Measurements from ENCODE around the gene TMEM129.

- TF ChIP-seq CTCF (IDR thresholded peaks at IDR 0.05) (no peak), POLR2A (IDR thresholded peaks at IDR 0.05) (no peak), POLR2AphosphoS5 (IDR thresholded peaks at IDR 0.05) (no peak)
Measured at GRCh38 chr4:1755297-1755696, 34.2 kb upstream of the TMEM129 start.
